A549 (cell line): ENCODE measurements around the gene IRX2. TPM values are rescaled to one million over a fixed set of nuclear protein-coding genes. Genes with fewer than 3 reads are reported as not detected.
A peak's percentile ranks its signal among the peaks of the same experiment; 100 is the strongest.

Experiments used
- ATAC-seq, 2 experiments: fragments of 200-7000 bp in 1 of 2; fragments of >200 bp in 1 of 2; cut with Nextera tagmentation in 1 of 2; cut with Tn5 transposase in 1 of 2; 3 replicates each; pipeline versions ENCODE4 v1.8.0 to v1.9.1; 2018 to 2020; ENCODE audit warnings: mild to moderate bottlenecking in 1 of 2, moderate library complexity in 1 of 2
- CTCF ChIA-PET: fragments of 300-600 bp; sonication (Branson Sonifier 250); formaldehyde crosslinking; extraction: SDS; loops from one replicate; lab custom pipeline; 2021; ENCODE audit warnings: antibody characterized with exemption, inconsistent platforms; lab: Yijun Ruan, JAX
- POLR2A ChIA-PET: fragments of 350-600 bp; formaldehyde crosslinking; extraction: SDS; loops from one replicate; lab custom pipeline; 2021; ENCODE audit warnings: antibody characterized with exemption, inconsistent platforms; lab: Yijun Ruan, JAX
- DNase-seq, 2 experiments: peaks; one replicate each; pipeline versions ENCODE4 v3.0.0 to v3.0.0-alpha.2; 2011 to 2016; ENCODE audit warnings: low read depth in 1 of 2, low spot score in 1 of 2
- FAIRE-seq: peaks from 2 replicates; lab custom pipeline; 2011; peaks lifted over from hg19 to GRCh38; lab: Jason Lieb, UNC
- H3K27ac ChIP-seq, 2 experiments: fragments of >200 bp; sonication (Bioruptor Twin); formaldehyde crosslinking; 3 replicates each; pipeline ENCODE4 v1.5.1; 2016 to 2017
- H3K4me1 ChIP-seq: fragments of >200 bp; sonication (Bioruptor Twin); formaldehyde crosslinking; 3 replicates; pipeline ENCODE4 v1.6.1; 2016
- H3K4me2 ChIP-seq: fragments of >200 bp; sonication (Bioruptor Twin); formaldehyde crosslinking; 3 replicates; pipeline ENCODE4 v1.6.1; 2016
- H3K4me3 ChIP-seq: fragments of >200 bp; sonication (Bioruptor Twin); formaldehyde crosslinking; 3 replicates; pipeline ENCODE4 v1.5.1; 2016
- H3K9me3 ChIP-seq: fragments of >200 bp; sonication (Bioruptor Twin); formaldehyde crosslinking; 3 replicates; pipeline ENCODE4 v1.6.1; 2016
- E2F6 ChIP-seq: IDR thresholded peaks from 2 replicates; pipeline ENCODE4 v1.6.1; 2012; ENCODE audit warnings: low read depth, borderline replicate concordance
- EHMT2 ChIP-seq: fragments of 200-600 bp; sonication (generic); IDR thresholded peaks from 2 replicates; pipeline ENCODE4 v1.6.1; 2016; ENCODE audit warnings: antibody characterized with exemption, low read depth, mild to moderate bottlenecking, moderate library complexity
- EP300 ChIP-seq, 2 experiments: fragments of >200 bp; sonication (Bioruptor Twin); formaldehyde crosslinking; IDR thresholded peaks; 2 replicates in 1 of 2; 3 replicates in 1 of 2; pipeline ENCODE4 v1.6.1; 2016 to 2017
- ESRRA ChIP-seq: fragments of 150-350 bp; IDR thresholded peaks from 2 replicates; pipeline ENCODE4 v1.6.1; 2014; ENCODE audit warnings: mild to moderate bottlenecking, low read length, borderline replicate concordance
- GATA3 ChIP-seq: IDR thresholded peaks from 2 replicates; pipeline ENCODE4 v1.6.1; 2012; ENCODE audit warnings: borderline replicate concordance
- JUN ChIP-seq, 2 experiments: fragments of >200 bp; sonication (Bioruptor Twin); formaldehyde crosslinking; IDR thresholded peaks; 2 replicates in 1 of 2; 3 replicates in 1 of 2; pipeline ENCODE4 v1.6.1; 2016 to 2017
- MAZ ChIP-seq: fragments of 150-350 bp; IDR thresholded peaks from 2 replicates; pipeline ENCODE4 v1.6.1; 2014; ENCODE audit warnings: antibody characterized with exemption, low read depth, low read length, borderline replicate concordance
- NR3C1 ChIP-seq: fragments of >200 bp; sonication (Bioruptor Twin); formaldehyde crosslinking; IDR thresholded peaks from 3 replicates; pipeline ENCODE4 v1.6.1; 2017
- RCOR1 ChIP-seq: fragments of 150-350 bp; IDR thresholded peaks from 2 replicates; pipeline ENCODE4 v1.6.1; 2014; ENCODE audit warnings: antibody characterized with exemption, low read length, low read depth
- RNF2 ChIP-seq: fragments of 200-600 bp; sonication (generic); IDR thresholded peaks from 2 replicates; pipeline ENCODE4 v1.6.1; 2016; ENCODE audit warnings: low read depth, mild to moderate bottlenecking, antibody characterized with exemption, moderate library complexity, borderline replicate concordance
- SMC3 ChIP-seq: fragments of >200 bp; sonication (Bioruptor Twin); formaldehyde crosslinking; IDR thresholded peaks from 3 replicates; pipeline ENCODE4 v1.6.1; 2018; ENCODE audit warnings: inconsistent platforms
- ZSCAN20 ChIP-seq: fragments of 250-450 bp; sonication (Bioruptor Pico); IDR thresholded peaks from 2 replicates; pipeline ENCODE4 v1.8.0; 2022; ENCODE audit warnings: mild to moderate bottlenecking, moderate library complexity
- WGBS: methylation state at CpG from one replicate; pipeline ENCODE4 v1.1.6; 2017; ENCODE audit errors: missing lambda C conversion rate; 5-methylcytosine and 5-hydroxymethylcytosine counted together
- polyA plus RNA-seq, 4 experiments: library from polyadenylated mRNA; depleted of rRNA in 3 of 4; stranded (reverse); fragments of >200 nt; fragmentation: RNase III in 1 of 4; extraction: RNeasy Plus Mini Kit Qiagen cat#74134 plus additional on column Dnase treatment in 1 of 4; gene quantifications; 2 replicates in 3 of 4; 3 replicates in 1 of 4; pipeline ENCODE4 v1.2.3, GENCODE V29; 2011 to 2017
- TF ChIP-seq, protein P1 (sequence below): fragments of 450-650 bp; IDR thresholded peaks from 2 replicates; pipeline ENCODE4 v1.6.1; 2014; ENCODE audit warnings: antibody characterized with exemption
- TF ChIP-seq, protein P2 (sequence below): fragments of >200 bp; sonication (Bioruptor Twin); formaldehyde crosslinking; IDR thresholded peaks from 2 replicates; pipeline ENCODE4 v1.6.1; 2016
- TF ChIP-seq, protein P3 (sequence below): fragments of 250-450 bp; sonication (Bioruptor Pico); IDR thresholded peaks from 2 replicates; pipeline ENCODE4 v1.5.0; 2021; ENCODE audit warnings: mild to moderate bottlenecking, moderate library complexity, borderline replicate concordance
- TF ChIP-seq, protein P4 (sequence below): fragments of >200 bp; sonication (Bioruptor Twin); formaldehyde crosslinking; IDR thresholded peaks from 3 replicates; pipeline ENCODE4 v1.5.1; 2016

The IRX2 gene
- polyA plus RNA-seq, 2 of the 4 experiments (the other 2 are of a cell fraction) = 0.30 to 0.67 TPM

DNA sequence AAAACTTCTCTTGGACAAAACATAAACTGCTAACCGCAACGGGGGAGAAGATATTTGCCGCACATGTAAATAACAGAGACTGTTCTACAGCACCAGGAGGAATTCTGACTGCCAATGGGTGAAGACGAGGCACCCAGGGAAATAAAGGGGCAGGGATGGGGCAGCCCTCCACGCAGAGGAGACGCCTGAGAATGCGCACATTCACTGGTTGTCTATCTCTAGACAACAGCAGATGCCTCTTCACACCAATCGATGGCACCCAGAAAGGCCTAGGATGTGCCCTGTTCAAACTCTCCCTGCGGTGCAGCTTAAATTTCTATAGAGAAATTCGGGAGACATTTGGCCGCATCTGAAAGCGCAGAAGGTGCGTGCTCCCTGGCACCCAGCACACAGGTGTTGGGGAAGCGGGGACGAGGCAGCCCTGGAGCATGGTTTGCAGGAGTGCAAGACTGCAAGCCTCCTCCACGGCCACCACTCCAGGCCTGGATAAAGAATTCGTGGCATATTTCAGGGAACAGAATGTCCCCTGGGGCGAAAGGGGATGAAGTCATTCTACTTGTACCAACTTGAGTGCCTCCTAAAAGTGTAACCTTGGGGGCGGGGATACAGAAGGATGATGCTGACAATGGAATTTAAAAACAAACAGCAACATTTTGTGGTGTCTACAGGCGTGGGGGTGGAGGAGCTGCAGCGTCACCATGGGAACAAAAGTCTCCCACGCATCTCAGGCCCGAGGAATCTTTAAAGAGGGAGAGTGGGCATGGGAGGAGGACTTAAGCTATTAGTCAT lies 6.3 kb upstream of the IRX2 start:
- no peak for ATAC-seq

GRCh38 chr5:2756211-2757152 lies 5.0 kb upstream of the IRX2 start:
- Histone ChIP-seq H3K4me3 (peak overlapping the region; percentile 50), H3K4me1 (peaks cover 4% of the 10 kb centered on the region; the same call in 1 of the 3 replicates), H3K4me2 (peak overlapping the region; percentile 98), H3K9me3 (no peaks in the 10 kb centered on the region), H3K27ac (peak overlapping the region; percentile 40 to 52; a peak in 3 of 6 replicates)
- WGBS = 5% methylated on average over 67 of the region's 76 CpGs
- 0 out of 2 replicates have a peak, but pooled peaks have one; percentile 4 for TF ChIP-seq RNF2
- no peak for TF ChIP-seq JUN (IDR thresholded peaks at IDR 0.05)
- FAIRE-seq = no peak
- ChIA-PET CTCF (no interaction called here), POLR2A (no interaction called here)
- ATAC-seq = peak; percentile 45 to 58
- peak; percentile 37 to 43 for DNase-seq

More for the DNA sequence above, 6.3 kb upstream of the IRX2 start:
- Histone ChIP-seq H3K4me3 (no peak overlapping the region), H3K27ac (no peak overlapping the region), H3K4me1 (peaks cover 4% of the 10 kb centered on the region; the same call in 1 of the 3 replicates), H3K4me2 (no peak overlapping the region), H3K9me3 (no peaks in the 10 kb centered on the region)
- CTCF ChIA-PET = no interaction called here
- no peak for TF ChIP-seq E2F6
- TF ChIP-seq, protein P1, sequence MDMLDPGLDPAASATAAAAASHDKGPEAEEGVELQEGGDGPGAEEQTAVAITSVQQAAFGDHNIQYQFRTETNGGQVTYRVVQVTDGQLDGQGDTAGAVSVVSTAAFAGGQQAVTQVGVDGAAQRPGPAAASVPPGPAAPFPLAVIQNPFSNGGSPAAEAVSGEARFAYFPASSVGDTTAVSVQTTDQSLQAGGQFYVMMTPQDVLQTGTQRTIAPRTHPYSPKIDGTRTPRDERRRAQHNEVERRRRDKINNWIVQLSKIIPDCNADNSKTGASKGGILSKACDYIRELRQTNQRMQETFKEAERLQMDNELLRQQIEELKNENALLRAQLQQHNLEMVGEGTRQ = no peak
- TF ChIP-seq EHMT2 = no peak
- no peak for TF ChIP-seq RCOR1
- TF ChIP-seq ESRRA = no peak
- no peak for TF ChIP-seq EP300 (IDR thresholded peaks at IDR 0.05)
- no peak for TF ChIP-seq ZSCAN20 (CRISPR knock-in tag)
- TF ChIP-seq, protein P2, sequence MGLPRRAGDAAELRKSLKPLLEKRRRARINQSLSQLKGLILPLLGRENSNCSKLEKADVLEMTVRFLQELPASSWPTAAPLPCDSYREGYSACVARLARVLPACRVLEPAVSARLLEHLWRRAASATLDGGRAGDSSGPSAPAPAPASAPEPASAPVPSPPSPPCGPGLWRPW = no peak
- TF ChIP-seq NR3C1 = no peak
- no peak for TF ChIP-seq SMC3
- TF ChIP-seq, protein P3, sequence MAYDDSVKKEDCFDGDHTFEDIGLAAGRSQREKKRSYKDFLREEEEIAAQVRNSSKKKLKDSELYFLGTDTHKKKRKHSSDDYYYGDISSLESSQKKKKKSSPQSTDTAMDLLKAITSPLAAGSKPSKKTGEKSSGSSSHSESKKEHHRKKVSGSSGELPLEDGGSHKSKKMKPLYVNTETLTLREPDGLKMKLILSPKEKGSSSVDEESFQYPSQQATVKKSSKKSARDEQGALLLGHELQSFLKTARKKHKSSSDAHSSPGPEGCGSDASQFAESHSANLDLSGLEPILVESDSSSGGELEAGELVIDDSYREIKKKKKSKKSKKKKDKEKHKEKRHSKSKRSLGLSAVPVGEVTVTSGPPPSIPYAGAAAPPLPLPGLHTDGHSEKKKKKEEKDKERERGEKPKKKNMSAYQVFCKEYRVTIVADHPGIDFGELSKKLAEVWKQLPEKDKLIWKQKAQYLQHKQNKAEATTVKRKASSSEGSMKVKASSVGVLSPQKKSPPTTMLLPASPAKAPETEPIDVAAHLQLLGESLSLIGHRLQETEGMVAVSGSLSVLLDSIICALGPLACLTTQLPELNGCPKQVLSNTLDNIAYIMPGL (CRISPR knock-in tag) = no peak
- no peak for TF ChIP-seq MAZ
- no peak for TF ChIP-seq GATA3
- TF ChIP-seq, protein P4, sequence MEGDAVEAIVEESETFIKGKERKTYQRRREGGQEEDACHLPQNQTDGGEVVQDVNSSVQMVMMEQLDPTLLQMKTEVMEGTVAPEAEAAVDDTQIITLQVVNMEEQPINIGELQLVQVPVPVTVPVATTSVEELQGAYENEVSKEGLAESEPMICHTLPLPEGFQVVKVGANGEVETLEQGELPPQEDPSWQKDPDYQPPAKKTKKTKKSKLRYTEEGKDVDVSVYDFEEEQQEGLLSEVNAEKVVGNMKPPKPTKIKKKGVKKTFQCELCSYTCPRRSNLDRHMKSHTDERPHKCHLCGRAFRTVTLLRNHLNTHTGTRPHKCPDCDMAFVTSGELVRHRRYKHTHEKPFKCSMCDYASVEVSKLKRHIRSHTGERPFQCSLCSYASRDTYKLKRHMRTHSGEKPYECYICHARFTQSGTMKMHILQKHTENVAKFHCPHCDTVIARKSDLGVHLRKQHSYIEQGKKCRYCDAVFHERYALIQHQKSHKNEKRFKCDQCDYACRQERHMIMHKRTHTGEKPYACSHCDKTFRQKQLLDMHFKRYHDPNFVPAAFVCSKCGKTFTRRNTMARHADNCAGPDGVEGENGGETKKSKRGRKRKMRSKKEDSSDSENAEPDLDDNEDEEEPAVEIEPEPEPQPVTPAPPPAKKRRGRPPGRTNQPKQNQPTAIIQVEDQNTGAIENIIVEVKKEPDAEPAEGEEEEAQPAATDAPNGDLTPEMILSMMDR = no peak
- POLR2A ChIA-PET = no interaction called here
- DNase-seq (no peak), FAIRE-seq (no peak)
- WGBS = 23% methylated on average over 23 of the region's 23 CpGs
